Stomach (tissue), 9 donors: Measurements from ENCODE around the gene UNC13B. TPM values are rescaled to one million over a fixed set of nuclear protein-coding genes. Genes with fewer than 3 reads are reported as not detected.
A peak's percentile ranks its signal among the peaks of the same experiment; 100 is the strongest.

Source experiments
- DNase-seq, 2 donors: peaks; one replicate each; pipeline versions ENCODE4 v3.0.0 to v3.0.0-alpha.2; 2013 to 2019
- H3K27ac ChIP-seq, 5 donors: fragments of 200-600 bp in 4 of 5; sonication (generic) in 4 of 5; one replicate each; pipeline ENCODE4 v1.5.1; 2013 to 2019; ENCODE audit warnings: mild to moderate bottlenecking in 1 of 5, moderate library complexity in 1 of 5
- H3K27me3 ChIP-seq, 3 donors: fragments of 200-600 bp; sonication (generic); one replicate each; pipeline ENCODE4 v1.5.1; 2017 to 2019; ENCODE audit warnings: mixed run types in 1 of 3
- H3K36me3 ChIP-seq, 4 donors: fragments of 200-600 bp; sonication (generic); 1 replicate in 3 of 4; 2 replicates in 1 of 4; pipeline ENCODE4 v1.5.1; 2016 to 2019
- H3K4me1 ChIP-seq, 4 donors: fragments of 200-600 bp; sonication (generic); one replicate each; pipeline ENCODE4 v1.5.1; 2016 to 2019
- H3K4me3 ChIP-seq, 4 donors: fragments of 200-600 bp; sonication (generic) in 3 of 4; one replicate each; pipeline ENCODE4 v1.5.1; 2016 to 2019; ENCODE audit warnings: mild to moderate bottlenecking in 1 of 4
- H3K9me3 ChIP-seq, 4 donors: fragments of 200-600 bp; sonication (generic); one replicate each; pipeline ENCODE4 v1.5.1; 2016 to 2019
- CTCF ChIP-seq, 7 experiments: fragments of 450-650 bp in 4 of 7; fragments of 200-600 bp in 3 of 7; sonication (generic) in 3 of 7; IDR thresholded peaks; one replicate each; pipeline ENCODE4 v1.5.1; 2016 to 2019; ENCODE audit warnings: antibody characterized with exemption in 7 of 7, control low read depth in 2 of 7, mild to moderate bottlenecking in 1 of 7
- EP300 ChIP-seq: sonication (generic); formaldehyde crosslinking; IDR thresholded peaks from one replicate; pipeline ENCODE4 v1.6.1; 2017; ENCODE audit warnings: antibody characterized with exemption
- POLR2A ChIP-seq, 4 donors: fragments of 450-650 bp; IDR thresholded peaks; one replicate each; pipeline ENCODE4 v1.6.1; 2016; ENCODE audit warnings: antibody characterized with exemption in 4 of 4, control low read depth in 2 of 4, mild to moderate bottlenecking in 1 of 4, moderate library complexity in 1 of 4
- POLR2AphosphoS5 ChIP-seq, 3 donors: sonication (generic); formaldehyde crosslinking; IDR thresholded peaks; one replicate each; pipeline ENCODE4 v1.6.1; 2016; ENCODE audit warnings: antibody characterized with exemption in 3 of 3
- WGBS, 5 donors: extraction: QIAGEN DNeasy Blood & Tissue Kit in 3 of 5; methylation state at CpG; one replicate each; pipeline versions ENCODE4 v1.1.5 to v1.1.7; 2013 to 2018; 5-methylcytosine and 5-hydroxymethylcytosine counted together
- intact Hi-C: fragments of 100-400 bp; cut with DNase I; formaldehyde crosslinking; loops from one replicate; pipeline ENCODE4 v1.15.1; 2023; ENCODE audit warnings: low total_unique reads
- polyA plus RNA-seq, 3 donors: library from polyadenylated mRNA; stranded (reverse); fragments of 200-250 nt; gene quantifications; one replicate each; pipeline ENCODE4 v1.2.3, GENCODE V29; 2013
- total RNA-seq, 5 donors: library from RNA; depleted of rRNA; stranded (reverse); fragments of >200 nt; gene quantifications; one replicate each; pipeline versions ENCODE4 v1.1.0 to v1.2.3, GENCODE V29; 2014 to 2016
- donor health status: healthy with polysubstance abuse.
- donor health status: Bipolar disorder and iron deficiency.
- donor health status: healthy.

UNC13B gene
- total and polyA plus RNA-seq, 8 donors, result 8.9 to 68.7 (median 20.8) TPM

GRCh38 chr9:35357826-35358225 is 196.0 kb downstream of the UNC13B start:
- no peak for TF ChIP-seq CTCF (IDR thresholded peaks at IDR 0.05)
- no peak for TF ChIP-seq POLR2AphosphoS5 (IDR thresholded peaks at IDR 0.05)
- no peak for TF ChIP-seq EP300
- TF ChIP-seq POLR2A (IDR thresholded peaks at IDR 0.05), result no peak
- WGBS, 5 donors, result 93 to 98% (median 95%) methylated on average over 4 of the region's 4 CpGs
- H3K36me3 ChIP-seq, result peaks cover 0 to 6% (median 3%) of the 10 kb centered on the region in 4 donors
- H3K4me1 ChIP-seq, result no peaks in the 10 kb centered on the region
- intact Hi-C loops, result no loop called here
- no peak overlapping the region for H3K27ac ChIP-seq
- DNase-seq, result no peak
- H3K9me3 ChIP-seq, result no peaks in the 10 kb centered on the region
- no peak overlapping the region for H3K4me3 ChIP-seq
- H3K27me3 ChIP-seq, result no peaks in the 10 kb centered on the region

- H3K27ac ChIP-seq, result no peak overlapping the region
- DNase-seq, result peak in 1 of 2 donors; percentile 16
- H3K27me3 ChIP-seq, result no peaks in the 10 kb centered on the region
- H3K9me3 ChIP-seq, result no peaks in the 10 kb centered on the region
- H3K4me3 ChIP-seq, result no peak overlapping the region
- H3K4me1 ChIP-seq, result no peaks in the 10 kb centered on the region
- H3K36me3 ChIP-seq, result peaks cover 4 to 13% (median 9%) of the 10 kb centered on the region in 4 donors
- TF ChIP-seq CTCF (IDR thresholded peaks at IDR 0.05), result no peak
- no peak for TF ChIP-seq POLR2AphosphoS5 (IDR thresholded peaks at IDR 0.05)
- no peak for TF ChIP-seq EP300
- TF ChIP-seq POLR2A (IDR thresholded peaks at IDR 0.05), result no peak
- intact Hi-C loops, result no loop called here
- WGBS, 5 donors, result 59 to 77% (median 75%) methylated on average over 3 of the region's 3 CpGs
Measured at GRCh38 chr9:35364817-35365585, 203.2 kb downstream of the UNC13B start.

GRCh38 chr9:35366627-35367026 is 204.8 kb downstream of the UNC13B start:
- WGBS, 5 donors, result 92 to 96% (median 95%) methylated on average over 2 of the region's 2 CpGs
- DNase-seq, result no peak
- Histone ChIP-seq H3K36me3 (peaks cover 7 to 28% (median 23%) of the 10 kb centered on the region in 4 donors), H3K9me3 (no peaks in the 10 kb centered on the region), H3K4me1 (no peaks in the 10 kb centered on the region), H3K27ac (no peak overlapping the region), H3K4me3 (no peak overlapping the region), H3K27me3 (no peaks in the 10 kb centered on the region)
- intact Hi-C loops, result no loop called here
- TF ChIP-seq EP300 (no peak), POLR2AphosphoS5 (IDR thresholded peaks at IDR 0.05) (no peak), POLR2A (IDR thresholded peaks at IDR 0.05) (no peak), CTCF (IDR thresholded peaks at IDR 0.05) (no peak)

- TF ChIP-seq CTCF (IDR thresholded peaks at IDR 0.05) (no peak), POLR2AphosphoS5 (IDR thresholded peaks at IDR 0.05) (no peak), EP300 (no peak), POLR2A (IDR thresholded peaks at IDR 0.05) (no peak)
- H3K36me3 ChIP-seq, result peaks cover 7 to 33% (median 29%) of the 10 kb centered on the region in 4 donors
- no peaks in the 10 kb centered on the region for H3K4me1 ChIP-seq
- DNase-seq, result no peak
- no peak overlapping the region for H3K27ac ChIP-seq
- no peaks in the 10 kb centered on the region for H3K27me3 ChIP-seq
- intact Hi-C loops, result no loop called here
- WGBS, 5 donors, result 74 to 93% (median 82%) methylated on average over 2 of the region's 2 CpGs
- H3K4me3 ChIP-seq, result no peak overlapping the region
- no peaks in the 10 kb centered on the region for H3K9me3 ChIP-seq
Measured at GRCh38 chr9:35367451-35367850, 205.6 kb downstream of the UNC13B start.
